HG03159 (cell line): ENCODE data around the gene PCBP2.

ENCODE experiments used
- ATAC-seq: cut with Tn5 transposase; IDR thresholded peaks from one replicate; pipeline ENCODE4 v1.9.1; 2021; ENCODE audit warnings: mild to moderate bottlenecking, moderate library complexity; ENCODE audit not compliant: unreplicated experiment

PCBP2 gene

GRCh38 chr12:53506881-53507602 lies 55.1 kb downstream of the PCBP2 start, which contains the start of gene NPFF:
TSS of gene NPFF (minus strand) at chr12:53507484. CDS start at chr12:53507474, 10 bp downstream.
- no peak for ATAC-seq

- no peak for ATAC-seq
These were observed 55.6 kb downstream of the PCBP2 start for GRCh38 chr12:53507603-53507885.

- peak; percentile 83 for ATAC-seq
These were observed 56.8 kb downstream of the PCBP2 start for GRCh38 chr12:53508534-53509170.

- ATAC-seq, result no peak
These were observed 58.4 kb downstream of the PCBP2 start for GRCh38 chr12:53510181-53510812.

GRCh38 chr12:53513712-53514410 lies 62.0 kb downstream of the PCBP2 start:
- ATAC-seq, result no peak

- no peak for ATAC-seq
These were observed 62.9 kb downstream of the PCBP2 start for GRCh38 chr12:53514628-53515290.

- no peak for ATAC-seq
These were observed 63.4 kb downstream of the PCBP2 start for GRCh38 chr12:53515291-53515680.

- no peak for ATAC-seq
These were observed 65.0 kb downstream of the PCBP2 start for GRCh38 chr12:53516758-53517455.

- ATAC-seq, result no peak
These were observed 66.5 kb downstream of the PCBP2 start for GRCh38 chr12:53518381-53518780.

- no peak for ATAC-seq
These were observed 71.2 kb downstream of the PCBP2 start for GRCh38 chr12:53523131-53523530.

GRCh38 chr12:53524476-53524875 lies 72.6 kb downstream of the PCBP2 start:
- no peak for ATAC-seq

- no peak for ATAC-seq
These were observed 78.2 kb downstream of the PCBP2 start for GRCh38 chr12:53530061-53530460.
